ENCODE results near the gene PCBP1.
"Not testable (repeated sequence)": the region's sequence is repeated elsewhere in the genome, so short reads cannot be mapped to it uniquely, and the experiment has no call there.

PCBP1 gene

GRCh38 chr2:70094978-70095719 lies 7.9 kb downstream of the PCBP1 start:
- in situ Hi-C loops (cut with HindIII; ENCODE audit: low sequenced_read_pairs), result no loop called here

GRCh38 chr2:70095720-70096670 lies 8.7 kb downstream of the PCBP1 start:
- in situ Hi-C loops (cut with HindIII; ENCODE audit: low sequenced_read_pairs), result no loop called here

- in situ Hi-C loops (cut with HindIII; ENCODE audit: low sequenced_read_pairs), result no loop called here
Observed at GRCh38 chr2:70098032-70098431, 10.8 kb downstream of the PCBP1 start.

- in situ Hi-C loops (cut with HindIII; ENCODE audit: low sequenced_read_pairs), result no loop called here
Observed at GRCh38 chr2:70099270-70099669, 12.0 kb downstream of the PCBP1 start.

GRCh38 chr2:70101174-70101573 lies 13.9 kb downstream of the PCBP1 start:
- in situ Hi-C loops (cut with HindIII; ENCODE audit: low sequenced_read_pairs), result no loop called here

- in situ Hi-C loops (cut with HindIII; ENCODE audit: low sequenced_read_pairs), result not testable (repeated sequence)
Observed at GRCh38 chr2:70101686-70102085, 14.4 kb downstream of the PCBP1 start.

- in situ Hi-C loops (cut with HindIII; ENCODE audit: low sequenced_read_pairs), result not testable (repeated sequence)
Observed at GRCh38 chr2:70102323-70102905, 15.1 kb downstream of the PCBP1 start.

GRCh38 chr2:70103531-70104061 lies 16.3 kb downstream of the PCBP1 start:
- in situ Hi-C loops (cut with HindIII; ENCODE audit: low sequenced_read_pairs), result no loop called here

- in situ Hi-C loops (cut with HindIII; ENCODE audit: low sequenced_read_pairs), result no loop called here
Observed at GRCh38 chr2:70104231-70105111, 17.2 kb downstream of the PCBP1 start.

- in situ Hi-C loops (cut with HindIII; ENCODE audit: low sequenced_read_pairs), result not testable (repeated sequence)
Observed at GRCh38 chr2:70106138-70106537, 18.9 kb downstream of the PCBP1 start.

GRCh38 chr2:70110397-70110796 lies 23.1 kb downstream of the PCBP1 start:
- in situ Hi-C loops (cut with HindIII; ENCODE audit: low sequenced_read_pairs), result not testable (repeated sequence)

GRCh38 chr2:70111752-70112591 lies 24.7 kb downstream of the PCBP1 start:
- in situ Hi-C loops (cut with HindIII; ENCODE audit: low sequenced_read_pairs), result no loop called here

- in situ Hi-C loops (cut with HindIII; ENCODE audit: low sequenced_read_pairs), result no loop called here
Observed at GRCh38 chr2:70113359-70114070, 26.2 kb downstream of the PCBP1 start.

GRCh38 chr2:70115646-70116442 lies 28.6 kb downstream of the PCBP1 start:
- in situ Hi-C loops (cut with HindIII; ENCODE audit: low sequenced_read_pairs), result no loop called here

- in situ Hi-C loops (cut with HindIII; ENCODE audit: low sequenced_read_pairs), result no loop called here
Observed at GRCh38 chr2:70116936-70117552, 29.8 kb downstream of the PCBP1 start.

- in situ Hi-C loops (cut with HindIII; ENCODE audit: low sequenced_read_pairs), result no loop called here
Observed at GRCh38 chr2:70118798-70119454, 31.6 kb downstream of the PCBP1 start.
